GM10248 (cell line): ENCODE measurements around the gene GNAL.

ENCODE experiments used
- CTCF ChIA-PET: fragments of 300-600 bp; sonication (Branson Sonifier 250); formaldehyde crosslinking; extraction: SDS; loops from one replicate; lab custom pipeline; 2021; ENCODE audit warnings: antibody characterized with exemption; lab: Yijun Ruan, JAX
- POLR2A ChIA-PET: fragments of 350-650 bp; sonication (Branson Sonifier 250); formaldehyde crosslinking; extraction: SDS; loops from one replicate; lab custom pipeline; 2020; ENCODE audit warnings: antibody characterized with exemption; lab: Yijun Ruan, JAX
- DNase-seq: peaks from one replicate; pipeline ENCODE4 v3.0.0; 2012; ENCODE audit errors: extremely low spot score
- CTCF ChIP-seq: IDR thresholded peaks from 2 replicates; pipeline ENCODE4 v1.5.1; 2012; ENCODE audit warnings: mild to moderate bottlenecking, low read depth; ENCODE audit errors: extremely low read depth, missing control alignments, control extremely low read depth

GNAL gene

GRCh38 chr18:11842562-11842961, 153.5 kb downstream of the GNAL start:
- no peak for DNase-seq
- no peak for TF ChIP-seq CTCF
- POLR2A ChIA-PET = no interaction called here
- CTCF ChIA-PET = no interaction called here

GRCh38 chr18:11844436-11844835, 155.4 kb downstream of the GNAL start:
- CTCF ChIA-PET = interaction anchor here (1.0 kb wide), 1 partner anchor 27 kb away, joined by 3 read pairs; no protein-coding TSS in a partner anchor
- POLR2A ChIA-PET = no interaction called here
- DNase-seq = no peak
- TF ChIP-seq CTCF = no peak

- CTCF ChIA-PET = interaction anchor here (1.0 kb wide), 1 partner anchor 25 kb away, joined by 3 read pairs; no protein-coding TSS in a partner anchor
- POLR2A ChIA-PET = no interaction called here
- no peak for DNase-seq
- no peak for TF ChIP-seq CTCF
Measured at GRCh38 chr18:11845654-11846053, 156.6 kb downstream of the GNAL start.

GRCh38 chr18:11847811-11848210, 158.7 kb downstream of the GNAL start:
- no peak for TF ChIP-seq CTCF
- POLR2A ChIA-PET = no interaction called here
- CTCF ChIA-PET = interaction anchor here (1.5 to 2.2 kb wide), 2 partner anchors 11 to 90 kb away, joined by 3 to 11 read pairs; no protein-coding TSS in a partner anchor
- DNase-seq = no peak

- no peak for DNase-seq
- TF ChIP-seq CTCF = no peak
- POLR2A ChIA-PET = no interaction called here
- CTCF ChIA-PET = interaction anchor here (0.9 to 2.2 kb wide), 4 partner anchors 10 to 146 kb away, joined by 3 to 11 read pairs (median 4); no protein-coding TSS in a partner anchor
Measured at GRCh38 chr18:11849279-11849678, 160.2 kb downstream of the GNAL start.

GRCh38 chr18:11849841-11850634, 161.0 kb downstream of the GNAL start:
- ChIA-PET POLR2A (interaction anchor here (0.6 kb wide), 1 partner anchor 490 kb away, joined by 4 read pairs; no protein-coding TSS in a partner anchor), CTCF (interaction anchor here (0.9 to 1.2 kb wide), 4 partner anchors 10 to 117 kb away, joined by 3 to 4 read pairs (median 4); no protein-coding TSS in a partner anchor)
- TF ChIP-seq CTCF = no peak
- no peak for DNase-seq
